SH-SY5Y (cell line): ENCODE measurements around the gene AFF1.
A peak's percentile ranks its signal among the peaks of the same experiment; 100 is the strongest.

Source experiments
- GATA2 ChIP-seq: IDR thresholded peaks from 2 replicates; pipeline ENCODE4 v1.6.1; 2011; ENCODE audit warnings: mild to moderate bottlenecking, low read depth, low read length
- GATA3 ChIP-seq: IDR thresholded peaks from 2 replicates; pipeline ENCODE4 v1.6.1; 2011; ENCODE audit warnings: low read depth, mild to moderate bottlenecking, low read length, moderate library complexity

GRCh38 chr4:87081826-87082225, 147.0 kb downstream of the AFF1 start:
- TF ChIP-seq GATA2, result no peak
- TF ChIP-seq GATA3, result 0 out of 2 replicates have a peak, but pooled peaks have one; percentile 5
